Suppressor macrophage (primary cell): ENCODE measurements around the gene GRB10.

ENCODE experiments used
- DNase-seq, 4 experiments: peaks; one replicate each; pipeline ENCODE4 v3.0.0-alpha.2; 2020 to 2022

GRB10 gene

DNA sequence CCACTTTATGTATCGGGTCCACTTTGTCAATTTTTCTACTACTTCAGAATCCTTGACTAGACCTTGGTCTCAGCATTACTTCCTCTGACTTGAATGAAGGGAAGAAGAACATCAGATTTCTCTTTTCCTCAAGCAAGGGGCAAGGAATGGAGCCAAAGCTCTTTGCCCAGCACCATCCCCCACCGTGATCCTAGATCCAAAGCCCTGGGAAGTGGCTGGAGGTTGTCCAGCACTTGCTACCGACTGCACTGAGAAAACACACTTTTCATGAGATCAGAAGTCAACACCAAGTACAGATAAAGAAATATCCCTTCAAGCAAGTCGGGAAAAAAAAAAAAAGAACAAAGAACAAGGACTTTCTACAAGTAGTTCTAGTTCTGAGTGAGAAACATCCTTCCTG is 115.4 kb downstream of the GRB10 start:
- DNase-seq, result no peak

- no peak for DNase-seq
These were observed 116.6 kb downstream of the GRB10 start for GRCh38 chr7:50666124-50666496.

DNA sequence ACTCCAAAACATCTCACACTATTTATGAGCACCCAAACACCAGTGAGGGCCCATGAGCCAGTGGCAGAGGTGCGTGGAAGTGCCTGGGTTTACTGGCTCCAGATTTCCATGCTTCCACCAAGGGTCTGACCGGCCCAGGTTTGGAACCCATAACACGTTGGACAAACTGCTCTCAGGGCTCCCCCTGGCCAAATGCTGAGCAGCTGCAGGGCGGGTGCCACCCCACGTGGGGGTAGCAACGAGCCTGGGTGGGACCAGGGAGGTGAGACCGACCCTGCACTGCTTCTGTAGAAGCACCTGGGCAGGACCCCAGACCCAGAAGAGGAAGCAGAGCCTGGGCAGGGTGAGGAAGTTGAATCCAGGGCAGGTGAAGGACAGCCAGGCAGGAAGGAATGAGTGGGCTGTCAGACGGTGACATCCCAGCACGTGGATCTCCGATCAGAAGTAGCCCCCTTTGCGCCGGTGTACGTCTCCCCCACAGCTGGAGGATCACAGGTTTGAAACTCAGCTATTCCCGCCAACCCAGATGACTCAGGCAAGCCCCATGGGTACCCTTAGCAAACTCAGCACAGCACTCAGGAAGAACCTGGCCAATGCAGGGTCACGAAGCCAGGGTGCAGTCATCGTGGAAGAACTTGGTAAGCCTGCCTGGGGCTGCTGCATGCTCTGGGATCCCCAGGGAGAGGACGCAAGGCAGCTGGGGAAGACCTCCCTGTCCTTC is 117.1 kb downstream of the GRB10 start:
- no peak for DNase-seq

DNA sequence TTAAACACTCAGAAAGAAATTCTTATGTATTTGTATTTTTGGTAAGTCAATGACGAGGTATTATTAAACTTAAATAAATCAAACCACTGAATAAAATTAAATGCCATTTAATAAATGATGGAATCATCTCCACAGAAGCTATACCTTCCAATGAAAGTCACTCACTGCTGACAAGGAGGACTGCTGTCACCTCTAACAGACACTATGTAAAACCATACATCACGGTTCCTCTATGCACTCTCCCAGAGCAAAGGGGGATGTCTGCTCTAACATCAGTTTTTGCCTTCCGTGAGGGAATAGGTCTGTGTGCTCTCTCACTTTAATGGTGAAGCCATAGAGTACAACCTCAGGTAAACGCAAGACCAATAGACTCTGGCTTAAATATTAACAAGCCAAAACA is 117.8 kb downstream of the GRB10 start:
- no peak for DNase-seq

DNA sequence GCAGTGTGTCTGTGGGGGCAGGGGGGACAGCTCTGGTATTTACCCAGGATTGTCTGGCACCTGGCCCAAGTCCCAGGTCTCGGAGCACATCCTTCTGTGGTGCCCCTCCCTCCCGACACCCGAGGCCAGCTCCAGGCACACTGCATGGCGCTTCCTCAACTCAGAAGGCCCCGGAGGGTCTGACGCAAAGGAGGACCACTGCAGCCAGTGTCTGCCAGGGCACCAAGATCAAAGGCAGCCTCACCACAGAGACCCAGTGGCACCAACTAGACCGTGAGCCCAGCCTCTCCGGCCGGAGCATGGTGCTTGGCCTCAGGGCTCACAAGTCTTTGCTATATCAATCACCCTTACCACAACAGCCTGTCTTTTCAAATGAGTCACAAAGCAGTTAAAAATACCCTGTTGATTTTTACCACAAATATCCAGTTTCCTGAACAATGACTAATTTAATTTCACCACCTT is 118.2 kb downstream of the GRB10 start:
- peak in 1 of 4 experiments; percentile 10 for DNase-seq

DNA sequence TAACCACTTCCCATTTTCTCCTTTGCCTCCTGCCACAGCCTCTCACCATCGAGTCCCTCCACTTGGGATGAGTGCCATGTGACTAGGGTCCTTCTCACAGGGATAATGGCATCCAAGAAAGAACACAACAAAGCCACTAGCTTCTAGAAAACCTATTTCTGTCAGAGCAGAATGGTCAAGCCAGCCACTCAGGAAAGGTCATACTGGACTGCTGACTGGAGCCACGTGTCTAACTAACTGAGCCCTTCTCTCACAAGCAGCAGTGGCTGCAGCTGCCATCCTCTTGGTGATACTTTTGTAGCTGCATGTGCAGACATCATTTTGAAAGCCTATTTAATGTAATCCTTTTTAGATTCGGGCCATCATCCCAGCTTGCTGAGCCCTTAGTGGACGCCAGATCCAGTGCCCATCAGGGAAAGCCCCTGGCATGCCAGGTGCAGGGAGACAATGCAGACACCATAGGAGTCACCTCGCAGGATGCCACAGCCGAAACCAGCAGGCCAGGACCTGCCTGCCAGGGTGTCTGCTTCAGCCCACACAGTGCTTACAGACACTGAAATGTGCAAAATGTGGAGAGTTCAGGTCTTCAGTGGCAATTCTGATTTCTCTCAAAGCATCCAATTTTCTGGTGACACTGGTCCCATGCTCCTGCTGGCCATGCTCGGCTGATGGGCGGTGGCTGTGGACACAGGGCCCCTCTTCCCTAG is 119.1 kb downstream of the GRB10 start:
- DNase-seq, result peak in 3 of 4 experiments; percentile 20 to 47 (median 25)

- DNase-seq, result no peak
These were observed 119.7 kb downstream of the GRB10 start for GRCh38 chr7:50662996-50663395.

GRCh38 chr7:50662041-50662694 is 120.5 kb downstream of the GRB10 start:
- peak in 2 of 4 experiments; percentile 41 to 47 for DNase-seq

GRCh38 chr7:50661345-50662040 is 121.2 kb downstream of the GRB10 start:
- DNase-seq, result peak; percentile 35 to 67 (median 56)

- DNase-seq, result no peak
These were observed 121.9 kb downstream of the GRB10 start for GRCh38 chr7:50660830-50661175.

DNA sequence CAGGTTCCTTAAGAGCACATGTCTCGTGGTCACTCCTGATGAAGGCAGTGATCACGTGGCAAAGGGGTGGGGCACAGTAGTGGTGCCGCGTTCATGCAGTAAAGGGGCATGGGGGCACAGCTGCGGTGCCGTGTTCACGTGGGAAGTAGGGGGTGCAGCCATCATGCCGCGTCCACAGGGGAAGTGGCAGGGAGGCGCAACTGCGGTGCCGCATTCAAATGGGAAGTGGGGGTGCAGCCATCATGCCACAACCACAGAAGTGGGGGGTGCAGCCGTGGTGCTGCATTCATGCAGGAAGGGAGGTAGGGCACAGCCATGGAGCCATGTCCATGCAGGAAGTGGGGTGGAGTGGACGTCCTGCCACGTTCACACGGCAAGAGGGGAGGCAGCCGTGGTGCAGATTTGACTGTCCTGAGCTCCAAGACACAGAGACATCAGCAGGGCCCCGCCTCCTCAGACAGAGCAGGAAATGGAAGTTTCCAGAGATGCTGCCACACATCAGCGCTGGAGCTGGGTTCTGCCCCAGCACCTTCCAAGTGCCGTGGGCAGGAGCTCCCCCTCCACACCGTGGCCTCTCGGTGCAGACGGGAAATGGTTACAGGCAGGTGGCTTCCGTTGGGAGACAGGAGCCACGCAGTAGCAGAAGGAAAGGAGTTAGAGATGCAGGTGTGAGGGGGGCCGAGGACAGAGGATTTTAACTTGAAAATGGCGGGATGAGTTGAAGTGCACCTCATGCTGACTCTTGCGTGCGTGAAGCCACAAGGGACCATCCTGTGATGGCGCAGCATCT is 122.5 kb downstream of the GRB10 start:
- peak; percentile 58 to 85 (median 68) for DNase-seq

GRCh38 chr7:50659329-50659965 is 123.2 kb downstream of the GRB10 start:
- no peak for DNase-seq

DNA sequence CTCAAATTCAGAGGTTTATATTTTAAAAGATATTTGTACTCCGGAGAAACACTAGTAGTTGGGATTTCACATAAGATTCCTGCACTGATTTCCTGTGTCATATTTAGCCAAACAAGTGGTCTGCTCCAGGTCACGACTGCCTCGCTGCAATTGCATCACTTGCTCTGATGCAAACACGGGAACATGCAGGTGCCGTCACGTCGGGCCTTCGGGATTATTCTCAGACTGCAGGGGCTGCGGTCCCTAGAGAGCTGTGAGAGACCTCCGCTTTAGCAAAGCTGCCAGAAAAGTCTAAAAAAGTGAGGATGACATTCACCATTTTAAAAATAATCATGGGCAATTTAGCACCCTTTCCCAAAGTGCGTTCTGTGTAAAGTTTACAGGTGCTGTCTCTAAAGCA is 124.0 kb downstream of the GRB10 start:
- no peak for DNase-seq

DNA sequence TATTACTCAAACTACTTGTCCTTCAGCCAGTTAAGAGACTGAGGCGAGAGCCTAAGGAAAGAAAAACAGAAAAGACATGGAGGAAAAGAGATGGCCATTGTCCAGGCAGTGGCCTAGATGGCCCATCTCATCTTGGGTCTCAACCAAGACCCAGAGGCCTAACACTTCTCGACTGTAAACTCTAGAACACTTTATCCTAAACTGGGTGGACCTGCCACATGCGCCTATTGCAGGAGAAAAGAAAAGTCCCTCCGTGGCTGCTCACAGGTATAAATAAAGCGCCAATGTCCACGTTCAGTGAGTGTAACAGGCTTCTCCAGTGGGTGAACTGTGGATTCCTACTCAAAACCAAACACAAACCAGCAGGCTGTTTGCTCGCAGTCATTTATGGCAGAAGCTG is 124.8 kb downstream of the GRB10 start:
- no peak for DNase-seq

- no peak for DNase-seq
These were observed 125.3 kb downstream of the GRB10 start for GRCh38 chr7:50657341-50657873.

DNA sequence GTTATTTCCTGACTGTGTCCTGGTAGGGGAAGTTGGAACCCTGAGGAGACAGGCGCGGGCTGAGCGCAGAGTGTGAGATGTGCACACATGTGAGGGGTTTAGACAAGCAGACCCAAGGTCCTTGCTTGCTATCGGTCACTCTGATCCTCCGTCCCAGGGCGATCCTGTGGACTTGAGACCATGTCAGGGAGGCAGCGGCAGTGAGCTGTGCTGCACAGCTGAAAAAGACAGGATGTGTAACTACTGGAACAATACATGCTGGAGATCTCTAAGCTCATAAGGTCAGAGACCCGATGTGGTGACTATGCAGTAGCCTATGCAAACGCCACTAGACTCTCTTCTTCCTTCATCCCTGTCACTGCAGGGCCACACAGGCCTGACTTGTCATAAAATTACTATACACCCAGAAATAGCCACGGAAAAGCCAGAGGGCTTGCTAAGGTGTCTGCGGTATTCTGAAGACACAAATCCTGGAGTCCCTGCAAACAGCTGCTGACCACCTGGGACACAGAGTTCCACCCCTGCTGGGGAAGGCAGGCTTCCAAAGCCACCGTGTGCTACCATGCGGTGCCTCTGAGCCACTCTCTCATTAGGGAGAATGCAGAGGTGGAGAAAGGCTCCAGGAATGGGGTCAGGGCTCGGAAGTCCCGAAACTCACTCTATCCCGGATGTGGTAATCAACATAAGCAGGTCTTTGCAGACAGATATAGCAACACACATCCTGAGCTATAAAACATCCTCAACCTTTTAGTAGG is 126.4 kb downstream of the GRB10 start:
- peak in 3 of 4 experiments; percentile 14 to 26 (median 22) for DNase-seq

DNA sequence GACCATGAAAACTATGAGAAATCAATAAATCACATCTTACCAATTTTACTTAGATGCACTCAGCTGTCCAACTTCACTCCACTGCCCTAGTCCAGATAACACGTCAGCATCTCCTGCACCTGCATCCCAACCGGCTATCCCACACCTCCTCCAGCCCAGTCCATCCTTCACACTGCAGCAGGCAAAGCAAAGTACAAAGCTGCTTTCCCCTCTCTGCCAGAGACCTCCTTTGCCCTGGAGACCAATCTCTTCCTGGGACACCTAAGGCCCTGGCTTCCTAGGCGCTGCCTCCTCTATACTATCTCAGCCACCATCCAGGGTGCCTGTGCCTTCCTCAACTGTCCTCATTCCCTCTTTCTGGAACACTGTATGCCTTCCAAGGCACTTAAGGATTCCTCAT is 127.2 kb downstream of the GRB10 start:
- DNase-seq, result no peak

GRCh38 chr7:50655020-50655419 is 127.7 kb downstream of the GRB10 start:
- DNase-seq, result no peak

DNA sequence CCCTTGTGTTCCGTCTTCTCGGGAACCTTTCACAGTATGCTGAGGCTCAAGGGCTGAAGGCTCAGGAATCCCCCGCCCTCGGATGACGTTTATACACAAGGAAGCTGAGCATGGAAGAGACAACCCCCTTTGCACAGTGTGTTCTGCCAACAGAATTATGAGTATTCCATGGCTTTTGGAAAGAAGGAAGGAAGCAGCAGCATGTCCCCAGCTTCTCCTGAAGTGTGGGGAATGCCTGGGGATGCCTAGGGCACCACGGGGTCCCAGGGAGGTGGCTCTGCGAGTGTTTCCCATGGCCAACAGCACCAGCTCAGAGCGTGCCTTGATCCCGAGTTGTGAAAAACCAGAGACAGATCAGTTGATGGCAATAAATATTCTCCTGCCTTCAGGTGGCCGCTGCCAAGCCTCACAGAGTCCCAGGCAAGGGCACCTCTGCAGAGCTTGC is 128.7 kb downstream of the GRB10 start:
- peak in 1 of 4 experiments; percentile 38 for DNase-seq

GRCh38 chr7:50653126-50653864 is 129.4 kb downstream of the GRB10 start:
- peak; percentile 23 to 68 (median 52) for DNase-seq
